Measurements from ENCODE around the gene LINGO1.

Gene LINGO1

DNA sequence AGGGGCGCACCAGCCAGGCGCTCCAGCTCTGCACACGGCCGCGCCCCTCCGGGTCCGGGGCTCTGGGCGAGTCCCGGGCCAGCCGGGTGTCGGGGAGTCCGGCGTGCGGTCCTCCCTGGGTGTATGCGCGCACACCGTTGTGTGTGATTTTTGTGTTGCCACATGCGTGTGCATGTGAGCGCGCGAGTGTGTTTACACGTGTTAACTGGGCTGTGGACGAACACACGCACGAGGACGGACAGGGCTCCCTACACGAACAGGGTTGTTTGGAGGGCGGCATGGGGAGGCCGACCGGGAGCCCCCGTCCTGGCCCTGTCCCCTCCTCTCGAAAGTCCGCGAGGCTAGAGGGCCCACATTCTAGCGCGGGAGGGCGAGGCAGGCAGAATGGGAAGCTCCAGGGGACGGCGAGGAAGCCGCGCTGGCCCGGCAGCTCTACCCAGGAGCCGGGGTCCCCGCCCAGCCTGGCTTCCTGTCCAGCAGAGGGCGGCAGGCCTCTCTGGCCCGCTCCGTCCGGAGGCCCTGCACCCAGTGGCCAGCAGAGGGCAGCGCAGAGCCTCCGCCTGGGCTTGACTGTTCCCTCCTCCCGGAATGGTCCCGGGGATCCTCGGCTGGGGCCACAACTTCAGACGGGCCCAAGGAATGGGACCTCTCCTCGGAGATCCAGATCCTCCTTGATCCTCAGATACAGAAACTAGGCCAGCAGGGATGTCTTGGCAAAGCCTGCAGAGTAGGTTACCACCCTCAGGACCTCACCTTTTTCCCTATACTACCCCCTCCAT is 611 bp upstream of the LINGO1 start:
- H3K4me3 ChIP-seq (ENCODE audit: low read depth, low read length) = peak overlapping the region; percentile 17; the same call in 1 of the 2 replicates
- TF ChIP-seq, protein P1, sequence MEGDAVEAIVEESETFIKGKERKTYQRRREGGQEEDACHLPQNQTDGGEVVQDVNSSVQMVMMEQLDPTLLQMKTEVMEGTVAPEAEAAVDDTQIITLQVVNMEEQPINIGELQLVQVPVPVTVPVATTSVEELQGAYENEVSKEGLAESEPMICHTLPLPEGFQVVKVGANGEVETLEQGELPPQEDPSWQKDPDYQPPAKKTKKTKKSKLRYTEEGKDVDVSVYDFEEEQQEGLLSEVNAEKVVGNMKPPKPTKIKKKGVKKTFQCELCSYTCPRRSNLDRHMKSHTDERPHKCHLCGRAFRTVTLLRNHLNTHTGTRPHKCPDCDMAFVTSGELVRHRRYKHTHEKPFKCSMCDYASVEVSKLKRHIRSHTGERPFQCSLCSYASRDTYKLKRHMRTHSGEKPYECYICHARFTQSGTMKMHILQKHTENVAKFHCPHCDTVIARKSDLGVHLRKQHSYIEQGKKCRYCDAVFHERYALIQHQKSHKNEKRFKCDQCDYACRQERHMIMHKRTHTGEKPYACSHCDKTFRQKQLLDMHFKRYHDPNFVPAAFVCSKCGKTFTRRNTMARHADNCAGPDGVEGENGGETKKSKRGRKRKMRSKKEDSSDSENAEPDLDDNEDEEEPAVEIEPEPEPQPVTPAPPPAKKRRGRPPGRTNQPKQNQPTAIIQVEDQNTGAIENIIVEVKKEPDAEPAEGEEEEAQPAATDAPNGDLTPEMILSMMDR (IDR thresholded peaks at IDR 0.05; ENCODE audit: insufficient read depth, low read depth, low read length, missing control alignments) = peak; percentile 100
- peak; percentile 77 for DNase-seq (ENCODE audit: low read depth)

DNA sequence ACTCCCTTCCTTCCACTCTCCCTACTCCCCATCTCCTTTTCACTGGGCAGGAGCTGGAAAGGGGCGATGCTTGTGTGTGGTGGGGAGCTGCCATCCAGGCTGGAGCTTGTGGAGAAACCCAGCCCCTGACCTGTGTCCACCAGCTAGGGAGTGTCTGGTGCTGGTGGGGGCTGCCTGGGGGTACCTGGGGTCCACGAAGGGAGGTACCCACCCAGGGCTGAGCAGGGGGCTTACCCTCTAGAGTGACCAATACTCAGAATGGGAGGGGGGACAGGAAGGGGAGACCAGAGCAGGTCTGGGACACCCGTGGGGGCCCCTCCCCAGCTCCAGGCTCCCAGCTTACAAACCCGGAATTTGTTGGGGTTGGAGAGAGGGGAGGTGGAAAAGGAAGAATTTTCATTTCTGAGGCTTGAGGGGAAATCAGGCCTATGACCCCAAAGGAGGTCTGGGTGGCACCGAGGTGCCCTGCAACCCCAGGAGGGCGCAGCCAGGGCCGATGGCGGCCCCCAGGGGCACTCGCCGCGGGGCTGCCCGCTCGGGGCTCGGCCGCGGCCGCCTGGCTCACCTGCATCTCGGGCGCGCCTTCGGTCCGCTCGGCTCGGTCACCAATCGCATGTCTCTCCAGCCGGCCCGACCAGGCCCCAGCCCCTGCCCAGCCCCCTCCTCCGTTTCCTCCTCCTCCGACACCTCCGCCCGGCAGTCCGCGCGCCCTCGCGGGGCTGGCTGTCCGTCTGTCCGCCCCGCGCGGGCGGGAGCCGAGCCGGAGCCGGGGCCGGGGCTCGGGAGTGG is 773 bp downstream of the LINGO1 start:
- no peak overlapping the region for H3K4me3 ChIP-seq (ENCODE audit: low read depth, low read length)
- no peak for DNase-seq (ENCODE audit: low read depth)
- TF ChIP-seq, protein P1 (IDR thresholded peaks at IDR 0.05; ENCODE audit: insufficient read depth, low read depth, low read length, missing control alignments) = no peak

DNA sequence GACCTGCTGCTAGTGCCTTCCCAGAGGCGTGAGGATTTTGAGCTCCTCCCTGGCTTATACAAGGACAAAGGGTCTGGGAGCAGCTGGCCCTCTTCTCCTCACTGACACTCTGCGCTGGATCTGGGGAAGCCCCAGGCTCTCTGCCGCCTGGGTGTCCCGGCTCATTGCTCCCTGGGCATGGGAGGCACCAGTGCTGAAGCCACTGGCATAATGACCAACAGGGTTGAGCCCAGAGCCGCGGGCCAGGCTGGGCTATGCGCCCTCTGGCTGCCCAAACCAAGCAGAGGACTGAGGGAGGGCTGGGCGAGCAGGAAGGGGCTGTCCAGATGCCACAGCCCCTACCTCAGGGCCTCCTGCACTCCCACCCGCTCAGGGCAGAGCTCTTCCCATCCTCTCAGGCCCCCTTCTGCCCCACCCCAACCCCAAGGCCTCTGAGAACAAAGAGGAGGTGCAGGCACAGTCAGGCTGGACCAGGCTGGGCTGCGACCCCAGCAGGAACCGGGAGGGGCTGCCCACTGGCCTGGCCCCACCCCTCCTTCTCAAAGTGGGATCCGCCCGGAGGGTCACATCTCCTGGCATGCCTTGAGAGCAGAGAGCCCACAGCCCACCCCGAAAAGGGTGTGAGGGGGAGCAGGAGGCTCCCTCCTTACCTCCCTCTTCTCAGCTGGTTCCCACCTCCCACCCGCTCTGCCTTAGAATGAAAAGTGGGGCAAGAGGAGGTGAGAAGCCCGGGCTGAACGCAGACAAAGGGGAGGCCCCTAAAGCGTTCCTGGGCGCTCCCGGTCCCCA is 1.6 kb downstream of the LINGO1 start:
- TF ChIP-seq, protein P1 (IDR thresholded peaks at IDR 0.05; ENCODE audit: insufficient read depth, low read depth, low read length, missing control alignments) = no peak
- DNase-seq (ENCODE audit: low read depth) = no peak
- no peak overlapping the region for H3K4me3 ChIP-seq (ENCODE audit: low read depth, low read length)

DNA sequence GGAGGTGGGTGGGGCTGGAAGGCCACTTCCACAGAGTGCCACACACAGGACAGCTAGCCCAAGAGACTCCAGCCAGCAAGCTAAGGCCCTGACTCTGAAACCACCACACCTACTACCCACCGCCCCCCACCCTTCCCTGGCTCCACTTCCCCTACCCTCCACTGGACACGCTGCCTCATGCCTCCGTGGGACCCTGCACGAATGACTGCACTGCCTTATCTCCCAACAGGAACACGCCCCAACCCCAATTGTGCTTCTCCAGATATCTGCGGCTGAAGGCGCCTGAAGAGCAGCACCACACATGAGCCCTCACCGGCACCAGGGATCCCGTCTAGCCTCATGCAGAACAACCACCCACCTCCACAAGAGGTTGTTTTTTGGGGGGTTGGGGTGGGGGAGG is 2.7 kb downstream of the LINGO1 start:
- no peak overlapping the region for H3K4me3 ChIP-seq (ENCODE audit: low read depth, low read length)
- no peak for DNase-seq (ENCODE audit: low read depth)
- TF ChIP-seq, protein P1 (IDR thresholded peaks at IDR 0.05; ENCODE audit: insufficient read depth, low read depth, low read length, missing control alignments) = no peak

DNA sequence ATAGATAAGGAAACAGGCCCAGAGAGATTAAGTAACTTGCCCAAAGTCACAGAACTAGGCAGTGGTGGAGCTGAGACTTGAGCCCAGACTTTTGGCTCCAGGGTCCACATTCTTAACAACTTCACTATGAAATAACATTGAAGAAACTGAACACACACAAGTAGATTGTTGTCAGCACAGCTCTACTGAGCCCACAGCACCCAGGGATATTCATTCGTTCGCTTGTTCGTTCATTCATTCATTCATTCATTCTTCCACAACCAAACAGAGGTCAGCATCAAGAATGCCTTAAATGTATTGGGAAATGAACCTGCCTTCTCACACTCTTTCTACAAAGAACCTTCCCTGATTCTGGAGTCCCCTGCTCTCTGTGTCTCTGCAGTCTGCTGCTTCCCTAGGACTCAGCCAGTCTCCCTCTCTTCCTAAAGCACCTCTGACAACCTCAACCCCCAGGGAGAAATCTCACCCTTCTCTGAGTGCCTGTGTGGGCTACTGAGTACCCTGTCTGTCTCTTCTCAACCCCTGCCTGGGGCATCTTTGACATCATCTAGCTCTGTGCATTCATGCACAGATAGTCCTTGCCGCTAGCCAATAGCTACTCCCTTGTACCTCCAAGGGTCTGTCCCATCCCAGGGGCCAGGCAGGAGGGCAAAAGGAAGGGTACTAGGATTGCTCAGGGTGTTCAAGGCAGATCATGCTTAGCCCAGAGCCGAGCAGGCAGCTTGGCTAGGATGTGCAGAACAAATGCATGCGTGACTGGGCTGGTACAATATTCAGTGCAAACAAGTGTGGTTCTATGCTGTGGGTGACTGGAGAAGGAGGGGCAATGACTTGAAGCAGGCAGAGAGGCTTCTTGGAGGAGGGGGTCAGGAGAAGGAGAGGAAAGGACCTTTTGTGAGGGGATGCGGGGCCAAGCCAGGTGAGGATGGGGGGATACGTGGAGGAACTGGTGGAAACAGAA is 3.4 kb downstream of the LINGO1 start:
- TF ChIP-seq, protein P1 (IDR thresholded peaks at IDR 0.05; ENCODE audit: insufficient read depth, low read depth, low read length, missing control alignments) = no peak
- no peak for DNase-seq (ENCODE audit: low read depth)
- no peak overlapping the region for H3K4me3 ChIP-seq (ENCODE audit: low read depth, low read length)

DNA sequence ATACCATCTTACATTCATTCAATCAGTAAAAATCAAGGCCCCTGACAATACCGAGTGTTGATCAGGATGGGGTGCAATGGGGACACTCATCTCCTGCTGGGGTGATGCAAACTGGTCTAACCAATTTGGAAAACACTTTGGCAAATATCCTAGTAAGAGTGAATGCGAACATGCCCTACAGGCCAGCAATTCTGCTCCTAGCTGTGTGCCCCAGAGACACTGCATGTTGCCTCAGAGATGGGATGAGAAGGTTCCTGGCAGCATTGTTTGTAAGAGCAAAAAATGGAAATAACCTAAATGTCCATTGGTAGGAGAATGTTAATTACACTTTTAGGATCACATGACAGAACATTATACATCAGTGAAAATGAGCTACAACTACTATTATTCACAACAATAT is 4.7 kb downstream of the LINGO1 start:
- no peak for DNase-seq (ENCODE audit: low read depth)
- TF ChIP-seq, protein P1 (IDR thresholded peaks at IDR 0.05; ENCODE audit: insufficient read depth, low read depth, low read length, missing control alignments) = no peak
- H3K4me3 ChIP-seq (ENCODE audit: low read depth, low read length) = no peak overlapping the region
